ENCODE results near the gene MRPS27.

MRPS27 gene

GRCh38 chr5:72245951-72246532 is 74.0 kb downstream of the MRPS27 start:
- H3K4me3 Mint-ChIP-seq = no peak overlapping the region
- ATAC-seq (no peak), DNase-seq (no peak)
- H3K9me3 Mint-ChIP-seq = no peaks in the 10 kb centered on the region
- peaks cover 15% of the 10 kb centered on the region for H3K36me3 Mint-ChIP-seq (ENCODE audit: low read depth)
- H3K4me1 Mint-ChIP-seq = peaks cover 27% of the 10 kb centered on the region
- no peak overlapping the region for H3K27ac Mint-ChIP-seq
- no peaks in the 10 kb centered on the region for H3K27me3 Mint-ChIP-seq

GRCh38 chr5:72245546-72245945 is 74.5 kb downstream of the MRPS27 start:
- Mint-ChIP-seq H3K4me1 (peaks cover 27% of the 10 kb centered on the region), H3K36me3 (ENCODE audit: low read depth) (peaks cover 16% of the 10 kb centered on the region), H3K27ac (no peak overlapping the region), H3K4me3 (no peak overlapping the region), H3K27me3 (no peaks in the 10 kb centered on the region), H3K9me3 (no peaks in the 10 kb centered on the region)
- DNase-seq (no peak), ATAC-seq (no peak)

- DNase-seq = no peak
- peaks cover 16% of the 10 kb centered on the region for H3K36me3 Mint-ChIP-seq (ENCODE audit: low read depth)
- H3K4me1 Mint-ChIP-seq = peaks cover 24% of the 10 kb centered on the region
- no peak overlapping the region for H3K27ac Mint-ChIP-seq
- no peak for ATAC-seq
- no peaks in the 10 kb centered on the region for H3K27me3 Mint-ChIP-seq
- H3K9me3 Mint-ChIP-seq = no peaks in the 10 kb centered on the region
- H3K4me3 Mint-ChIP-seq = no peak overlapping the region
Observed at GRCh38 chr5:72244862-72245371, 75.1 kb downstream of the MRPS27 start.

- H3K9me3 Mint-ChIP-seq = no peaks in the 10 kb centered on the region
- H3K36me3 Mint-ChIP-seq (ENCODE audit: low read depth) = peaks cover 19% of the 10 kb centered on the region
- no peak overlapping the region for H3K4me3 Mint-ChIP-seq
- H3K4me1 Mint-ChIP-seq = peaks cover 19% of the 10 kb centered on the region
- H3K27ac Mint-ChIP-seq = no peak overlapping the region
- DNase-seq (no peak), ATAC-seq (no peak)
- H3K27me3 Mint-ChIP-seq = no peaks in the 10 kb centered on the region
Observed at GRCh38 chr5:72243706-72244105, 76.3 kb downstream of the MRPS27 start.

- peaks cover 18% of the 10 kb centered on the region for H3K4me1 Mint-ChIP-seq
- H3K27ac Mint-ChIP-seq = no peak overlapping the region
- ATAC-seq (no peak), DNase-seq (no peak)
- no peak overlapping the region for H3K4me3 Mint-ChIP-seq
- no peaks in the 10 kb centered on the region for H3K9me3 Mint-ChIP-seq
- H3K27me3 Mint-ChIP-seq = no peaks in the 10 kb centered on the region
- H3K36me3 Mint-ChIP-seq (ENCODE audit: low read depth) = peaks cover 25% of the 10 kb centered on the region
Observed at GRCh38 chr5:72242796-72243475, 77.1 kb downstream of the MRPS27 start.

- H3K27ac Mint-ChIP-seq = no peak overlapping the region
- H3K36me3 Mint-ChIP-seq (ENCODE audit: low read depth) = peaks cover 34% of the 10 kb centered on the region
- DNase-seq (no peak), ATAC-seq (no peak)
- no peaks in the 10 kb centered on the region for H3K27me3 Mint-ChIP-seq
- H3K9me3 Mint-ChIP-seq = no peaks in the 10 kb centered on the region
- H3K4me1 Mint-ChIP-seq = peaks cover 16% of the 10 kb centered on the region
- H3K4me3 Mint-ChIP-seq = no peak overlapping the region
Observed at GRCh38 chr5:72241346-72242003, 78.6 kb downstream of the MRPS27 start.

- Mint-ChIP-seq H3K27ac (no peak overlapping the region), H3K27me3 (no peaks in the 10 kb centered on the region), H3K9me3 (no peaks in the 10 kb centered on the region), H3K4me1 (peaks cover 30% of the 10 kb centered on the region), H3K36me3 (ENCODE audit: low read depth) (peaks cover 56% of the 10 kb centered on the region), H3K4me3 (no peak overlapping the region)
- ATAC-seq (no peak), DNase-seq (no peak)
Observed at GRCh38 chr5:72238712-72239445, 81.2 kb downstream of the MRPS27 start.

- no peaks in the 10 kb centered on the region for H3K27me3 Mint-ChIP-seq
- ATAC-seq = no peak
- H3K27ac Mint-ChIP-seq = no peak overlapping the region
- DNase-seq = no peak
- no peak overlapping the region for H3K4me3 Mint-ChIP-seq
- H3K4me1 Mint-ChIP-seq = peaks cover 36% of the 10 kb centered on the region
- peaks cover 57% of the 10 kb centered on the region for H3K36me3 Mint-ChIP-seq (ENCODE audit: low read depth)
- H3K9me3 Mint-ChIP-seq = no peaks in the 10 kb centered on the region
Observed at GRCh38 chr5:72237879-72238278, 82.2 kb downstream of the MRPS27 start.

GRCh38 chr5:72237415-72237814 is 82.6 kb downstream of the MRPS27 start:
- Mint-ChIP-seq H3K9me3 (no peaks in the 10 kb centered on the region), H3K27me3 (no peaks in the 10 kb centered on the region), H3K4me1 (peaks cover 41% of the 10 kb centered on the region), H3K27ac (no peak overlapping the region), H3K4me3 (no peak overlapping the region), H3K36me3 (ENCODE audit: low read depth) (peaks cover 58% of the 10 kb centered on the region)
- DNase-seq (no peak), ATAC-seq (no peak)

- Mint-ChIP-seq H3K4me1 (peaks cover 50% of the 10 kb centered on the region), H3K36me3 (ENCODE audit: low read depth) (peaks cover 61% of the 10 kb centered on the region), H3K9me3 (no peaks in the 10 kb centered on the region), H3K4me3 (no peak overlapping the region), H3K27ac (no peak overlapping the region), H3K27me3 (no peaks in the 10 kb centered on the region)
- no peak for ATAC-seq
- no peak for DNase-seq
Observed at GRCh38 chr5:72235725-72236124, 84.3 kb downstream of the MRPS27 start.

- Mint-ChIP-seq H3K4me3 (peak overlapping the region; percentile 32), H3K4me1 (peaks cover 54% of the 10 kb centered on the region)
- peak; percentile 54 for ATAC-seq
Observed at GRCh38 chr5:72234868-72235267, 85.2 kb downstream of the MRPS27 start.

GRCh38 chr5:72234265-72234700 is 85.8 kb downstream of the MRPS27 start:
- ATAC-seq (peak; percentile 97), DNase-seq (peak; percentile 8)
- Mint-ChIP-seq H3K27ac (peak overlapping the region; percentile 79), H3K4me1 (peaks cover 54% of the 10 kb centered on the region), H3K9me3 (no peaks in the 10 kb centered on the region), H3K27me3 (no peaks in the 10 kb centered on the region), H3K36me3 (ENCODE audit: low read depth) (peaks cover 67% of the 10 kb centered on the region), H3K4me3 (peak overlapping the region; percentile 32)

More at GRCh38 chr5:72234868-72235267, 85.2 kb downstream of the MRPS27 start:
- Mint-ChIP-seq H3K27me3 (no peaks in the 10 kb centered on the region), H3K9me3 (no peaks in the 10 kb centered on the region), H3K36me3 (ENCODE audit: low read depth) (peaks cover 68% of the 10 kb centered on the region), H3K27ac (peak overlapping the region; percentile 79)
- no peak for DNase-seq

GRCh38 chr5:72233835-72234234 is 86.2 kb downstream of the MRPS27 start:
- H3K27ac Mint-ChIP-seq = peak overlapping the region; percentile 79
- DNase-seq (no peak), ATAC-seq (no peak)
- peak overlapping the region; percentile 28 for H3K4me3 Mint-ChIP-seq
- no peaks in the 10 kb centered on the region for H3K27me3 Mint-ChIP-seq
- H3K9me3 Mint-ChIP-seq = no peaks in the 10 kb centered on the region
- H3K36me3 Mint-ChIP-seq (ENCODE audit: low read depth) = peaks cover 68% of the 10 kb centered on the region
- H3K4me1 Mint-ChIP-seq = peaks cover 54% of the 10 kb centered on the region

- no peak overlapping the region for H3K27ac Mint-ChIP-seq
- H3K27me3 Mint-ChIP-seq = no peaks in the 10 kb centered on the region
- ATAC-seq (no peak), DNase-seq (no peak)
- peak overlapping the region; percentile 48 for H3K4me3 Mint-ChIP-seq
- peaks cover 68% of the 10 kb centered on the region for H3K36me3 Mint-ChIP-seq (ENCODE audit: low read depth)
- no peaks in the 10 kb centered on the region for H3K9me3 Mint-ChIP-seq
- peaks cover 54% of the 10 kb centered on the region for H3K4me1 Mint-ChIP-seq
Observed at GRCh38 chr5:72232838-72233237, 87.2 kb downstream of the MRPS27 start.
